K562 treated with DMSO at 1 percent for 12 hours (cell line): ENCODE data around the gene PMF1. TPM values are rescaled to one million over a fixed set of nuclear protein-coding genes. Genes with fewer than 3 reads are reported as not detected.

ENCODE experiments used
- total RNA-seq: library from RNA; unstranded; fragments of 300-600 nt; gene quantifications from 2 replicates; pipeline ENCODE4 v1.2.3, GENCODE V29; 2022; ENCODE audit not compliant: insufficient read depth

The PMF1 gene
- 96.6 and 113 TPM in 2 replicates for total RNA-seq

DNA sequence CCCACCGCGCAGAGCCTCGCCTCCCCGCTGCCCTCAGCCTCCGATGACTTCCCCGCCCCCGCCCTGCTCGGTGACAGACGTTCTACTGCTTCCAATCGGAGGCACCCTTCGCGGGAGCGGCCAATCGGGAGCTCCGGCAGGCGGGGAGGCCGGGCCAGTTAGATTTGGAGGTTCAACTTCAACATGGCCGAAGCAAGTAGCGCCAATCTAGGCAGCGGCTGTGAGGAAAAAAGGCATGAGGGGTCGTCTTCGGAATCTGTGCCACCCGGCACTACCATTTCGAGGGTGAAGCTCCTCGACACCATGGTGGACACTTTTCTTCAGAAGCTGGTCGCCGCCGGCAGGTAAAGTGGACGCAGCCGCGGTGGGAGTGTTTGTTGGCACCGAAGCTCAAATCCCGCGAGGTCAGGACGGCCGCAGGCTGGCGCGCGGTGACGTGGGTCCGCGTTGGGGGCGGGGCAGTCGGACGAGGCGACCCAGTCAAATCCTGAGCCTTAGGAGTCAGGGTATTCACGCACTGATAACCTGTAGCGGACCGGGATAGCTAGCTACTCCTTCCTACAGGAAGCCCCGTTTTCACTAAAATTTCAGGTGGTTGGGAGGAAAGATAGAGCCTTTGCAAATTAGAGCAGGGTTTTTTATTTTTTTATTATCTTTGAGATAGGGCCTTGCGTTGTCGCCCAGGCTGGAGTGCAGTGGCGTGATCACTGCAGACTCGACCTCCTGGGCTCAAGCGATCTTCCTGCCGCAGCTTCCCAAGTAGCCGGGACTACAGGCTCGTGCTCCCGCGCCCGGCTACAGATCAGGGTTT lies at the start of gene PMF1:
TSS of gene PMF1 (plus strand) at position 175 of the 811 bp plus-strand sequence. CDS start at position 184, 9 bp downstream.

GRCh38 chr1:156193488-156194299 lies 19.1 kb upstream of the PMF1 start, which contains the start of gene SLC25A44:
Gene SLC25A44 (plus strand): TSS chr1:156194104. CDS start chr1:156199848, 5,744 bp downstream.

GRCh38 chr1:156241926-156242325 lies 29.1 kb downstream of the PMF1 start, which contains the start of gene BGLAP:
Gene BGLAP (plus strand): TSS chr1:156242184. CDS start chr1:156242232, 48 bp downstream.

DNA sequence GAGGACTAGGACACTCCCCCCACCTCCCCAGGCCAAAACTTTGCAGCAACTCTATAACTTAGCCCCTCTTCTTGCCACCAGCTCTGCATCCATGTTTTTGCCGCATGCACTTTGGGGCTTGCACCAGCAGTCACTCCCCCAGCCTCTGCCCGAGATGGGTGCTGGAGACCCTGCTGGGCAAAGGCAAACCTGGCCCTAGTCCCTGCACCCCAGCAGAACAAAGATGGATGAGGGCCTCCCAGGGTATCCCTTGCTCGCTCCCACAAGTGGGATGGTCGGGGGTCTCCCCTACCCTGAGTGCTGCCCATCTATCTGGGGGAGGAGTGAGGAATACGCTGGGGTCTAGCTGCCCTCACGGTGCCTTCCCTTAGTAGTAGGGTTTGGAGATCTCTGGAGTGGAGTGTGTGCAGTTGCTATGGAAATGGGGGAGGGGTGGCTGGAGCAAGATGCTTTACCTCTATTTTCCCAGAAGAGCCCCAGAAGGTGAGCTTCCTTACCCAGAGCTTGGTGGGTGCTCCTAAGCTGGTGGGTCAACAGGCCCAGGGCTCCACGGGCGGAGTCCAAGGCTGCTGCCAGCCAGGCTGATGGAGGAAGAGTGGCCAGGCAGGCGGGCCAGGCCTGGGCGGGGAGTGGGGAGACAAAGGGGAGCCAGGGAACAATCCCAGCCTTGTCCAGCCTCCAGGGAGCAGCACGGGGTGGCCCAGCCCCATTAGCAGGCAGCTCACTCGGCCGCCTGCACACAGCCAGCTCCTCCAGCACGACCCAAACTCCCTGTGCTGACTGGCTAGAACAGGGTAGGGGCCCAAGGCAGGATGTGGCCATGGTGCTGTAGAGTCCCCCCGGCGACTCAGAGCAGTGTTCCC lies 34.9 kb downstream of the PMF1 start, which contains the start of gene PAQR6:
TSS of gene PAQR6 (minus strand) at position 597 of the 863 bp plus-strand sequence. CDS start 1,325 bp downstream, outside the sequence.

GRCh38 chr1:156282479-156283222 lies 69.8 kb downstream of the PMF1 start, which contains the start of gene SMG5:
Gene SMG5 (minus strand): TSS chr1:156282825. CDS start chr1:156282680, 145 bp downstream.

DNA sequence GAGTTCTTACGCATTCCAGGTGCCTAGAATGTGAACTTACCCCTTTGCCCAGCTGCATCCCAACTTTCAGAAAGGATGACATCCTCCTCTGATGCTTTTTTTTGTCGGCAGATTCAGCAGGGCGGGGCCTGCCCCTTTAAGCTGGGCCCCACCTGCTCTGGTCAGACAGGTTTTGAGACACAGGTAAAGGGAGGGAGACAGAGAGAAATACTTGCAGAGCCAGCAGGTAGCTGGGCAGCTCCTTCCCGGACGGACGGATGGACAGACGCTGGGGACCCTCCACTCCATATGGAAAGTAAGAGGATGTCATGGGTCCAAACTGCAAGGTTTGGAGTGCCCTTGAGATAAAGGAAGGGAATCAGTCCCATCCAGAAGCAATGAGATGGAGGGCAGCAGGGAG lies 71.3 kb downstream of the PMF1 start, which contains the start of gene TMEM79:
TSS of gene TMEM79 (plus strand) at position 214 of the 400 bp plus-strand sequence. CDS start 902 bp downstream, outside the sequence.

Other genes with a start within 250 kb of the PMF1 start
- gene ARHGEF2, start 234.5 kb upstream of the PMF1 start, total RNA-seq, result 116 and 179 TPM in 2 replicates
- 370 and 380 TPM in 2 replicates for gene SSR2, start 192.1 kb upstream of the PMF1 start, total RNA-seq
- gene UBQLN4, start 159.2 kb upstream of the PMF1 start, total RNA-seq, result 23.4 and 46.6 TPM in 2 replicates
- 90.5 and 94.8 TPM in 2 replicates for gene LAMTOR2, start 158.2 kb upstream of the PMF1 start, total RNA-seq
- gene RAB25, start 151.8 kb upstream of the PMF1 start, total RNA-seq, result not detected in 2 replicates
- 0.96 and 5.5 TPM in 2 replicates for gene MEX3A, start 130.5 kb upstream of the PMF1 start, total RNA-seq
- gene LMNA, start 98.3 kb upstream of the PMF1 start, total RNA-seq, result 239 and 270 TPM in 2 replicates
- 1.6 TPM in 1 of 2 replicates, not detected in the other for gene SEMA4A, start 59.4 kb upstream of the PMF1 start, total RNA-seq
- gene SLC25A44, start 18.9 kb upstream of the PMF1 start, total RNA-seq, result 9.3 and 18.5 TPM in 2 replicates
- not detected in 2 replicates for gene BGLAP, start 29.2 kb downstream of the PMF1 start, total RNA-seq
- gene PAQR6, start 35.0 kb downstream of the PMF1 start, total RNA-seq, result 4.1 and 4.5 TPM in 2 replicates
- gene SMG5, start 69.8 kb downstream of the PMF1 start, total RNA-seq, result 36.7 and 73.9 TPM in 2 replicates
- gene TMEM79, start 71.3 kb downstream of the PMF1 start, total RNA-seq, result 3.2 and 7.2 TPM in 2 replicates
- 33.1 and 35.7 TPM in 2 replicates for gene GLMP, start 82.7 kb downstream of the PMF1 start, total RNA-seq
- gene VHLL, start 86.3 kb downstream of the PMF1 start, total RNA-seq, result not detected in 2 replicates
- gene CCT3, start 125.3 kb downstream of the PMF1 start, total RNA-seq, result 311 and 326 TPM in 2 replicates
- 3.8 TPM in 1 of 2 replicates, not detected in the other for gene TSACC, start 125.5 kb downstream of the PMF1 start, total RNA-seq
- not detected in 2 replicates for gene RHBG, start 156.2 kb downstream of the PMF1 start, total RNA-seq